AG04450 (cell line): ENCODE data around the gene CLEC2A. TPM values are rescaled to one million over a fixed set of nuclear protein-coding genes. Genes with fewer than 3 reads are reported as not detected.
"Not testable (repeated sequence)": the region's sequence is repeated elsewhere in the genome, so short reads cannot be mapped to it uniquely, and the experiment has no call there.

Source experiments
- CTCF ChIA-PET: fragments of 300-600, 350-600 bp; formaldehyde crosslinking; extraction: SDS; loops from one replicate; lab custom pipeline; 2022; ENCODE audit warnings: antibody characterized with exemption, inconsistent platforms; lab: Charles Lee
- POLR2A ChIA-PET: fragments of 350-600 bp; formaldehyde crosslinking; extraction: SDS; loops from one replicate; lab custom pipeline; 2021; ENCODE audit warnings: antibody characterized with exemption, inconsistent platforms; lab: Yijun Ruan, JAX
- DNase-seq: peaks from one replicate; pipeline ENCODE4 v3.0.0-alpha.2; 2011; ENCODE audit warnings: low read depth, low spot score
- H3K27ac ChIP-seq: one replicate; pipeline ENCODE4 v1.5.1; 2012; ENCODE audit warnings: low read depth, low read length, control low read depth
- H3K27me3 ChIP-seq: one replicate; pipeline ENCODE4 v1.6.0; 2012; ENCODE audit warnings: low read length; ENCODE audit not compliant: control insufficient read depth, insufficient read depth
- H3K4me3 ChIP-seq: 2 replicates; pipeline ENCODE4 v1.5.1; 2011; ENCODE audit warnings: mild to moderate bottlenecking, low read depth, low read length, control low read depth
- H3K9me3 ChIP-seq: 2 replicates; pipeline ENCODE4 v1.5.1; 2012; ENCODE audit warnings: low read length; ENCODE audit not compliant: control insufficient read depth, insufficient read depth
- CTCF ChIP-seq: IDR thresholded peaks from 2 replicates; pipeline ENCODE4 v1.5.1; 2011; ENCODE audit warnings: low read depth, low read length, control low read depth, inconsistent platforms
- polyA plus RNA-seq: library from polyadenylated mRNA; depleted of rRNA; stranded (reverse); fragments of >200 nt; gene quantifications from 2 replicates; pipeline ENCODE4 v1.2.3, GENCODE V29; 2011

The CLEC2A gene
- polyA plus RNA-seq, 1 experiment, result not detected

- POLR2A ChIA-PET, result no interaction called here
- CTCF ChIA-PET, result interaction anchor here (1.0 kb wide), 1 partner anchor 130 kb away, joined by 3 read pairs; no protein-coding TSS in a partner anchor
- Histone ChIP-seq H3K27me3 (no peaks in the 10 kb centered on the region), H3K9me3 (no peaks in the 10 kb centered on the region), H3K27ac (no peak overlapping the region), H3K4me3 (no peak overlapping the region)
- TF ChIP-seq CTCF, result no peak
- no peak for DNase-seq
Measured at GRCh38 chr12:9880532-9881078, 51.6 kb downstream of the CLEC2A start.

GRCh38 chr12:9876120-9876519 is 56.0 kb downstream of the CLEC2A start:
- DNase-seq, H3K4me3 ChIP-seq, CTCF ChIA-PET, H3K9me3 ChIP-seq, H3K27ac ChIP-seq, POLR2A ChIA-PET, H3K27me3 ChIP-seq: not testable (repeated sequence)

- POLR2A ChIA-PET, result no interaction called here
- TF ChIP-seq CTCF, result no peak
- no peak for DNase-seq
- no peak overlapping the region for H3K27ac ChIP-seq
- H3K4me3 ChIP-seq, result no peak overlapping the region
- H3K9me3 ChIP-seq, result no peaks in the 10 kb centered on the region
- CTCF ChIA-PET, result interaction anchor here (0.6 to 2.6 kb wide), 2 partner anchors 61 to 122 kb away, joined by 3 to 20 read pairs; no protein-coding TSS in a partner anchor
- H3K27me3 ChIP-seq, result no peaks in the 10 kb centered on the region
Measured at GRCh38 chr12:9872742-9873141, 59.4 kb downstream of the CLEC2A start.

- POLR2A ChIA-PET, result no interaction called here
- no peaks in the 10 kb centered on the region for H3K9me3 ChIP-seq
- TF ChIP-seq CTCF, result no peak
- no peaks in the 10 kb centered on the region for H3K27me3 ChIP-seq
- H3K27ac ChIP-seq, result no peak overlapping the region
- no peak overlapping the region for H3K4me3 ChIP-seq
- CTCF ChIA-PET, result interaction anchor here (2.6 kb wide), 1 partner anchor 121 kb away, joined by 20 read pairs; no protein-coding TSS in a partner anchor
- no peak for DNase-seq
Measured at GRCh38 chr12:9872162-9872561, 60.0 kb downstream of the CLEC2A start.

- Histone ChIP-seq H3K4me3 (peak overlapping the region; percentile 54; the same call in 1 of the 2 replicates), H3K27ac (no peak overlapping the region), H3K9me3 (no peaks in the 10 kb centered on the region), H3K27me3 (no peaks in the 10 kb centered on the region)
- no peak for TF ChIP-seq CTCF
- DNase-seq, result no peak
- POLR2A ChIA-PET, result no interaction called here
- CTCF ChIA-PET, result interaction anchor here (0.7 to 2.6 kb wide), 3 partner anchors 36 to 119 kb away, joined by 3 to 20 read pairs (median 3); no protein-coding TSS in a partner anchor
Measured at GRCh38 chr12:9870286-9870866, 61.8 kb downstream of the CLEC2A start.
